Muscle of leg (tissue), 11 donors: Measurements from ENCODE around the gene SKIL. TPM values are rescaled to one million over a fixed set of nuclear protein-coding genes. Genes with fewer than 3 reads are reported as not detected.

ENCODE experiments used
- DNase-seq: peaks from one replicate; pipeline ENCODE4 v3.0.0; 2013
- H3K27ac ChIP-seq: one replicate; pipeline ENCODE4 v1.5.1; 2013; ENCODE audit warnings: mild to moderate bottlenecking, low read length, control low read depth
- H3K27me3 ChIP-seq: one replicate; pipeline ENCODE4 v1.6.1; 2013; ENCODE audit warnings: low read length; ENCODE audit not compliant: control insufficient read depth, insufficient read depth
- H3K36me3 ChIP-seq: one replicate; pipeline ENCODE4 v1.6.1; 2013; ENCODE audit warnings: low read length; ENCODE audit not compliant: control insufficient read depth, insufficient read depth
- H3K4me1 ChIP-seq: one replicate; pipeline ENCODE4 v1.6.1; 2013; ENCODE audit warnings: low read length; ENCODE audit not compliant: control insufficient read depth, insufficient read depth
- H3K4me3 ChIP-seq: one replicate; pipeline ENCODE4 v1.5.1; 2013; ENCODE audit warnings: low read length, control low read depth
- H3K9me3 ChIP-seq: replicated peaks from 2 replicates; pipeline ENCODE4 v1.6.1; 2013; ENCODE audit warnings: low read depth, low read length; ENCODE audit not compliant: control insufficient read depth
- WGBS: methylation state at CpG from one replicate; pipeline ENCODE4 v1.1.5; 2013; ENCODE audit warnings: missing lambda C conversion rate; ENCODE audit not compliant: insufficient coverage; 5-methylcytosine and 5-hydroxymethylcytosine counted together
- polyA plus RNA-seq, 8 donors: library from polyadenylated mRNA; unstranded; fragments of 120-200 nt; gene quantifications; one replicate each; pipeline versions ENCODE4 v1.2.1 to v1.2.3, GENCODE V29; 2013; ENCODE audit warnings: inconsistent platforms in 1 of 8, low replicate concordance in 1 of 8; ENCODE audit not compliant: insufficient read length in 8 of 8, insufficient read depth in 1 of 8
- total RNA-seq: library from RNA; stranded (reverse); fragments of 120-200 nt; gene quantifications from one replicate; pipeline ENCODE4 v1.2.4, GENCODE V29; 2013

SKIL gene
- total and polyA plus RNA-seq, 9 donors, result 15.3 to 41.6 (median 20.9) TPM

DNA sequence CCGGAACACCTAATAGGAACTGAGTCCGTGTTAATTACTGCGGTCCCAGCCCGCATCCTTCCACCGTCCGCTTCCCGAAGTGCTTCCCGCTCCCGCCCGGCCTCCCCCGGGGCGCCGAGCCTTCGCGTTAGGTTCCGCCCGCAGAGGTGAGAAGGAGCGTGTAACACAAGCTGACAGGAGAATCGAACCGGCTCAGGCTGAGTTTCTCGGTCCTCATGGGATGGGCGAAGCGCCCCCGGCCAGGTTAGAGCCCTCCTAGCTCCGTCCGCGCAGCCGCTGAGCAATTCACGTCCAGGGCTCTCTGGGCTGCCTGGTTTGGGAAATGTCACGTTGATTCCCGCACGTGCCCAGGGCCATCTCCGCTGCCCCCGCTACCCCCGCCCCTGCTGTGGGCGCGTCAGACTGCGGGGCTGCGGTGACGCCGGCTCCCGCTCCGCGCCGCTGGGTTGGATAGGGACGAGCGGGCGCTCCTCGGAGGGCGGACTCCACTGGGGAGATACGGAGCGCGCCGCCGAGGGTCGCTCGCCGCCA, 62.1 kb downstream of the SKIL start:
- 1% methylated on average over 56 of the region's 58 CpGs for WGBS
- H3K4me3 ChIP-seq, result peak overlapping the region; percentile 19
- peaks cover 18% of the 10 kb centered on the region for H3K4me1 ChIP-seq
- no peaks in the 10 kb centered on the region for H3K9me3 ChIP-seq
- H3K36me3 ChIP-seq, result no peaks in the 10 kb centered on the region
- peak; percentile 14 for DNase-seq
- peaks cover 35% of the 10 kb centered on the region for H3K27me3 ChIP-seq
- no peak overlapping the region for H3K27ac ChIP-seq

DNA sequence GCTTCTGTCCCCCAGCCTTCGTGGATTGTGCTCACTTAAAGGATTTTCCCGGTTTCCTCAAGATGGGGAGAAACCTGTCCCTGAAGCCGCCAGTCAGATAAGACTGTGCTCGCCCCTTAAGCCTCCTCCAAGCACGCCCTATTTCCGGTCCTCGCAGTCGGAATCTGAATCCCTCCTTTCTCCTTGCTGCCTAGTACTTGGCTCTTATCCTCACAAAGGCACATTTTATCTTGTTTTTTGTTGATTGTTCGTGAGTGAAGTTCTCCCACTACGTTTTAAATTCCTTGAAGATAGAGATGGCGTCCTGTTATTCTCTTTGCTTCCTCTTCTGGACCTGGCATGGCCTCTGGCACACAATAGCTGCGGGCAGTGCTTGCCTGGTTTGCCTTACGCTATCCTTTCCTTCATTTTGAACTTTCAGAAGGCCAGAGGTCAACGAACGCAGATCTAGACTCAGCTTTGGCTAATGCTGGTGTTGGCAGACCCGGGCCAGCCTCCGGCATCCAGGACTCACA, 62.8 kb downstream of the SKIL start:
- Histone ChIP-seq H3K27ac (no peak overlapping the region), H3K36me3 (no peaks in the 10 kb centered on the region), H3K4me1 (peaks cover 18% of the 10 kb centered on the region), H3K4me3 (peak overlapping the region; percentile 3), H3K9me3 (no peaks in the 10 kb centered on the region), H3K27me3 (peaks cover 34% of the 10 kb centered on the region)
- 53% methylated on average over 9 of the region's 17 CpGs for WGBS
- DNase-seq, result no peak

DNA sequence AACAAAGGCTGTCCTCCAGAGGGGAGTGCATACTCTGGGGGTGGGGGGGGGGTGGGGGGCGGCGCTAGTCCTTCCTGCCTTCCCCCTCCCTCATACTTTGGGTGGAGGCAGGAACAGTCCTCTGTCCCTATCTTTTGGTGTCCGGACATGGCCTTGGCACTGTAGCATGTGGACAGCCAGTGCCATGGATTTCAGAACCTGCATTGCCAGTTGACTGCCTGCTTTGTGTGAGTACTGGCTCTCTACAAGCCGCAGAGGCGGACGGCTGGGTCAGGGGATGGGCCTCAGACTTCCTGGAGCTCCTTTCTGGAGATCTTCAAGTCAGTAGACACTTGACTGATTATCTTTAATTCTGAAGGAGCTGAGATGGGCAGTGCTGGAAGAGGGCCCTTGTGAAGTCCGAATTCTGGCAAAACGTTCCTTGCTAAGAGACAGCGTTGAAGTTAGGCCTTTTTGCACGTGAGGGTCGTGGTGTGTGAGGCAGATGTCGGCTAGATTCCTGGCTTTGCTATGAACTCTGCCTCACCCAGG, 63.7 kb downstream of the SKIL start:
- DNase-seq, result peak; percentile 12
- H3K27ac ChIP-seq, result no peak overlapping the region
- no peak overlapping the region for H3K4me3 ChIP-seq

DNA sequence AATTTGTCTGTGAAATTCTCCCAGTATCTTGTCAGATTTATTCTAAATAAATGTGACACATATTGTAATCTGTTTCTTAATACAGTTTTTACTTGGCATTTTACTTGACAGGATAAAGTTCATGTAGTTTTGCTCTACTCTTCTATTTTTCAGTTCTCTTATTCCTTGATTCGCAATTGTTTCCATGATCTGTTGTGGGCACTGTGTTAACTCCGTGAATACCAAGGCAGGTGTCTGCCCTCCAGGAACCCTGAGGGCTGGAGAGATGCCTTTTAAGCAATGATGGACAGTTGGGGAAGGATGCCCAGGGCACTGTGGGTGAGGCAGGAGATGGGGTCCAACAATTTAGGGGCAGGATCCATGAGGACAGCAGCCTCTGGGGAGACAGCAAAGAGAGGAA, 64.2 kb downstream of the SKIL start:
- Histone ChIP-seq H3K27ac (no peak overlapping the region), H3K9me3 (no peaks in the 10 kb centered on the region), H3K4me3 (no peak overlapping the region), H3K36me3 (no peaks in the 10 kb centered on the region), H3K4me1 (peaks cover 18% of the 10 kb centered on the region), H3K27me3 (peaks cover 31% of the 10 kb centered on the region)
- WGBS, result 80% methylated on average over 1 of the region's 2 CpGs
- no peak for DNase-seq

More for the DNA sequence above, 63.7 kb downstream of the SKIL start:
- WGBS, result 73% methylated on average over 4 of the region's 12 CpGs
- H3K4me1 ChIP-seq, result peaks cover 18% of the 10 kb centered on the region
- no peaks in the 10 kb centered on the region for H3K9me3 ChIP-seq
- H3K36me3 ChIP-seq, result no peaks in the 10 kb centered on the region
- peaks cover 34% of the 10 kb centered on the region for H3K27me3 ChIP-seq

DNA sequence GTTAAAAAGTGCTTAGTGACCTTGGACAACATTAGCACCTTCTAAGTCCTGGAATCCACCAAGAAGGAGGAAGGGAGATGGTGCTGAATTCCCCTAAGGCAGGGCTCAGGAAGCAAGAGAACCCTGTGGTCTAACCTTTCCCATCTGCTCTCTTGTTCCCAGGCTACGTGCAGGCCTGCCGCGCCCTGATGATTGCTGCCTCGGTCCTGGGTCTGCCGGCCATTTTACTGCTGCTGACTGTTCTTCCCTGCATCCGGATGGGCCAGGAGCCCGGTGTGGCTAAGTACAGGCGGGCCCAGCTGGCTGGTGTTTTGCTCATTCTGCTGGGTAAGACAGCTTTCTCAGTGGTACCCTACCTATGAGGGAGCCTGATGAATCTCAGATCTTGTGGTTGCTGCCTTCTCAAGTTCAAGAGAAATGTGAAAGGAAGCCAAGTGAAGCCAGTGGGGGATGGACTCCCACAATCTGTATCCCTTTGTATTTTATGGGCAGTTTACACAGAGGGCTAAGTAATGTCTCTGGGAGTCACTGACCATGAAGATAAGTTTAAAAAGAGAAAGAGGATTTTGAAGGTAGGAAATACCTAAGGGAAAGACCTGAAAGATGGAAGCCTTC, 65.6 kb downstream of the SKIL start:
- Histone ChIP-seq H3K9me3 (no peaks in the 10 kb centered on the region), H3K27me3 (peaks cover 24% of the 10 kb centered on the region), H3K4me1 (peaks cover 18% of the 10 kb centered on the region), H3K36me3 (no peaks in the 10 kb centered on the region), H3K27ac (no peak overlapping the region), H3K4me3 (no peak overlapping the region)
- 62% methylated on average over 6 of the region's 8 CpGs for WGBS
- DNase-seq, result no peak

DNA sequence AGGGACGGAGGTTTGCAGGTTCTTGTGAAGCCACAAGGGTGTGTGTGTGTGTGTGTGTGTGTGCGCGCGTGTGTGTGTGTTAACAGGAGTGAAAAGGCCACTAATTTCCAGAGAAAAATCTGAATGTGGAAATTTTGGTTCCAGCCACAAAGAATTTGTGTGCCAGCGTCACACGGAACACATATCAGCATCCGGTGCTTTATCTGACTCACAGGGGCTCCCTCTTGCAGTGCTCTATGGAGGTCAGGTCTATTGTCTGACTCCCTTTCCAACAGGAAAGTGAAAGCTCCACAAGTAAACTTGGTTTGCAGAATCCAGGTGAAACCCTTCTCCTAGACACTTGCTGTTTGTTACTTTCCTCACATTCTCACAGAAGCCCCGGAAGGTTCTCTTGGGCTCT, 67.4 kb downstream of the SKIL start:
- Histone ChIP-seq H3K27me3 (peaks cover 7% of the 10 kb centered on the region), H3K9me3 (no peaks in the 10 kb centered on the region), H3K36me3 (no peaks in the 10 kb centered on the region), H3K4me1 (peaks cover 3% of the 10 kb centered on the region), H3K4me3 (no peak overlapping the region), H3K27ac (no peak overlapping the region)
- no peak for DNase-seq
- WGBS, result 82% methylated on average over 7 of the region's 8 CpGs

DNA sequence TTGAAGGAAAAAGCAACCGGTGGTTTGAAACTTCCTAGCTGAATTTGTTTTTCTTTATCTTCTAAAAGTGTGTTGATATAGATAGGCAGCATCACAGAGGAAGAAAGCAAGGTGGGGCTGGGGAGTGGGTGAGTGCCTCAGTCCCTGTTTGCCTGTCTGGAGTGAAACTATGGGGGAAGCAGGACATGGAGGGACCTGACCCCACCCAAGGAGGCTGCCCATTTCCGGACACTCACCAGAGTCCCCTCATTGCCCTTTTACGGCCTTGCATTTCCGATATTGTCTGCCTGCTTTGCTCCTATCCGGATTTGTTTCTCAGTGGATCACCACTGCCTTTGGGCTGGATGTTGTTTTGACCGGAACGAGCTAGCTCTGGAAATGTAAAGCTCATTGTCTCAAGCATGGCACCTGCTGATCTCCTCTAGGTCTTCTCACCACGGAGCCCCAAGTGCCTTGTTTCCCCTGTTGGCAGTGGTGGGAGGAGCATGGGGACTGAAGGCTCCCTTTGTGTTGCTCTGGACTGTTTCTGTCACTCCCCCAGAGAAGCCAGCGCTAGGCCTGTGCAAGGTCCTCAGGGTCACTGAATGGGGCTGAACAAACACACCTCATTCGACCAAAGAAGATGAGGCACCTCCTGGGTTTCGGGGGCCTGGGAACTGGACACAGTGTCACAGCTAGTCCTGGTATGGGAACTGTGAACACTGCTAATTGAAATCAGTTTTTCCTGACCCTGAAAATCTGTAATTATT, 68.2 kb downstream of the SKIL start:
- Histone ChIP-seq H3K9me3 (no peaks in the 10 kb centered on the region), H3K36me3 (no peaks in the 10 kb centered on the region), H3K4me1 (no peaks in the 10 kb centered on the region), H3K27me3 (no peaks in the 10 kb centered on the region), H3K27ac (no peak overlapping the region), H3K4me3 (no peak overlapping the region)
- 47% methylated on average over 9 of the region's 11 CpGs for WGBS
- no peak for DNase-seq

DNA sequence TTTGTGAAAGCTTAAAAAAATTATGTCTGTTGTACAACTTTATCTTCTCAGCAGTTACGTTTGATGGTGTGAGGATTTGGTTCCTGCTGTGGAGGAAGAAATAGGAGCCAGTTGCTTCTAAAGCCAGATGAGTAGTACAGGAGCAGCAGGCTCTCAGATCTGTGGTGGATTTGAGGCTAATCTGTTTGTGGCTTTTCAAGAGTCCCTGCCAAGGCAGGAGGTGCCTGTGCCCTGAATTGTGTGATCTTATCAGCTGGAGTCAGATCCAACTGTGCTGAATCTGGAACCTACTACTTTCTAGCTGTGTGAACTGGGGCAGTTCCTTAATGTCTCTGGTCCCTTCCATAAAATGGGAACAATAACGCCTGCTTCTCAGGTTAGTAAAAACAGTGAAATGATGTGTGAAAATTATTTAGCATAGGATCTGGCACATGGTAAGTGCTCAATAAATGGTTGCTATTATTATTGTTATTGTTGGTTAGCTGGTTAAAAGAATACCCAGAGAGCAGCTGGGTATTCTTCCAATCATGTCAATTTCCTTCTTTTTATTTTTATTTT, 68.8 kb downstream of the SKIL start:
- no peaks in the 10 kb centered on the region for H3K9me3 ChIP-seq
- 33% methylated on average over 1 of the region's 2 CpGs for WGBS

DNA sequence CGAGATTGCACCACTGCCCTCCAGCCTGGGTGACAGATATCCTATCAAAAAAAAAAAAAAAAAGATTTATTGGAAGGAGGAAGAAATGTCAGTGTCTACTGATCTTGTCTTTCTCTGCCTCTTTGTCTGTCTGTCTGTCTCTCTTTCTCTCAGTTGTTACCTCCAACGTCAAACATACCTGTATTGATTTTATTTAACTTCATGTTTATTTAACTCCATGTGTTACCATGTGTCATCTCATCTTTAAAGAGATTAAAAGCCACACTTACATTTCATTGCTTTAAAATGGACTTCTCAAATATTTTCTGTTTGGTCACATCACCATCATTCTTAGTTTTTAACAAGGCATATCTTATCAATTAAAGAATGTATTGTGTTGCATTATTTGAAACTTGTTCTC, 70.6 kb downstream of the SKIL start:
- Histone ChIP-seq H3K4me3 (no peak overlapping the region), H3K4me1 (no peaks in the 10 kb centered on the region), H3K36me3 (no peaks in the 10 kb centered on the region), H3K9me3 (no peaks in the 10 kb centered on the region), H3K27ac (no peak overlapping the region), H3K27me3 (no peaks in the 10 kb centered on the region)
- DNase-seq, result no peak
- WGBS, result no CpG with 5 or more reads among the region's 2 CpGs

More for the DNA sequence above, 68.8 kb downstream of the SKIL start:
- no peak for DNase-seq
- no peak overlapping the region for H3K27ac ChIP-seq
- no peaks in the 10 kb centered on the region for H3K27me3 ChIP-seq
- no peaks in the 10 kb centered on the region for H3K4me1 ChIP-seq
- H3K36me3 ChIP-seq, result no peaks in the 10 kb centered on the region
- H3K4me3 ChIP-seq, result no peak overlapping the region

DNA sequence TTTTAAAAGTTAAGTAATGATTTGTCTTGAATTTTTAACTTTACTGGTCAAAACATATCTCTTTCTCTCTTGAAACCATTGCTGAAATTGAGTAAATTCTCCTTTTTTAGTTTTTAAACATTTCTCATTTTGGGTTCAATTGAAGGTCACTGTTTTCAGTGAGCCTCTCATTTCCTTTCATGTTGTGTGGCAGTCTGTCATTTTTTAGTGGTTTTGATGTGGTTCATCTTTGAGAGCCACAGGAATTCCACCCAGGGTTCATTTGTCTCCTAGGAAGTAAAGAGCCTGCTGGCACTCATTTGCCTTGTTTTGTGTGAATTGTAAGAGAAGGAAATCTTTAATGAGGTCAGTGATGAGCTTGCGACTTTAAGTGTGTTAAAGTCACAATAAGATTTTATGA, 71.5 kb downstream of the SKIL start:
- Histone ChIP-seq H3K4me1 (no peaks in the 10 kb centered on the region), H3K36me3 (no peaks in the 10 kb centered on the region), H3K4me3 (no peak overlapping the region), H3K27me3 (no peaks in the 10 kb centered on the region), H3K9me3 (no peaks in the 10 kb centered on the region), H3K27ac (no peak overlapping the region)
- DNase-seq, result no peak
- whole genome bisulfite sequencing, result no CpG with 5 or more reads among the region's 1 CpG
